GM12878 (cell line): ENCODE measurements around the gene SENP3. TPM values are rescaled to one million over a fixed set of nuclear protein-coding genes. Genes with fewer than 3 reads are reported as not detected.

ENCODE experiments used
- CREM ChIP-seq: IDR thresholded peaks from 2 replicates; pipeline ENCODE4 v1.6.1; 2014; ENCODE audit warnings: antibody characterized with exemption, low read depth
- ESRRA ChIP-seq: IDR thresholded peaks from 2 replicates; pipeline ENCODE4 v1.6.1; 2012; ENCODE audit warnings: mild to moderate bottlenecking, low read length, improper control_type of control experiment
- HSF1 ChIP-seq: fragments of 150-350 bp; IDR thresholded peaks from 2 replicates; pipeline ENCODE4 v1.6.1; 2014; ENCODE audit warnings: mild to moderate bottlenecking, low read depth, low read length
- IRF4 ChIP-seq: IDR thresholded peaks from 2 replicates; pipeline ENCODE4 v1.6.1; 2011; ENCODE audit warnings: low read depth, low read length
- JUNB ChIP-seq: IDR thresholded peaks from 2 replicates; pipeline ENCODE4 v1.6.1; 2016; ENCODE audit warnings: antibody characterized with exemption, mild to moderate bottlenecking
- MEF2B ChIP-seq: fragments of 450-650 bp; IDR thresholded peaks from 2 replicates; pipeline ENCODE4 v1.6.1; 2018; ENCODE audit warnings: mild to moderate bottlenecking, moderate library complexity; ENCODE audit not compliant: partially characterized antibody, poor library complexity, severe bottlenecking
- PRDM15 ChIP-seq: fragments of 450-650 bp; formaldehyde crosslinking; IDR thresholded peaks from 2 replicates; pipeline ENCODE4 v1.4.0; 2020; ENCODE audit warnings: mild to moderate bottlenecking, moderate library complexity
- ZNF217 ChIP-seq: fragments of 450-650 bp; IDR thresholded peaks from 2 replicates; pipeline ENCODE4 v1.6.1; 2017; ENCODE audit warnings: antibody characterized with exemption, mild to moderate bottlenecking
- ZNF384 ChIP-seq: IDR thresholded peaks from 2 replicates; pipeline ENCODE4 v1.6.1; 2012; ENCODE audit warnings: low read depth, mild to moderate bottlenecking, low read length, improper control_type of control experiment, borderline replicate concordance
- polyA plus RNA-seq, 11 experiments: library from polyadenylated mRNA; depleted of rRNA in 4 of 11; unstranded in 6 of 11; stranded (reverse) in 5 of 11; fragments of >200 nt; fragmentation: Nextera tagmentation in 4 of 11; fragmentation: Illumina TruSeq in 1 of 11; extraction: Ambion mirVana in 4 of 11; extraction: Trizol in 1 of 11; gene quantifications; 1 replicate in 1 of 11; 2 replicates in 10 of 11; pipeline versions ENCODE4 v1.2.1 to v1.2.3, GENCODE V29; 2011 to 2016; ENCODE audit warnings: inconsistent platforms in 2 of 11, missing spikeins in 2 of 11, low read depth in 1 of 11
- total RNA-seq, 4 experiments: library from RNA; depleted of rRNA in 3 of 4; stranded (reverse); fragments of >200 nt in 3 of 4; fragmentation: Illumina TruSeq in 1 of 4; extraction: Trizol in 1 of 4; gene quantifications; 2 replicates each; pipeline versions ENCODE4 v1.2.1 to v1.2.3, GENCODE V29; 2013 to 2021

The SENP3 gene
- total and polyA plus RNA-seq, 10 of the 15 experiments (the other 5 are each of a cell fraction or from before 2014, with no cell fraction given), result 1.8 to 113 (median 72.3) TPM

- no peak for TF ChIP-seq PRDM15 (CRISPR knock-in tag)
- no peak for TF ChIP-seq ZNF384
- TF ChIP-seq HSF1, result no peak
- TF ChIP-seq IRF4, result no peak
- no peak for TF ChIP-seq JUNB
- TF ChIP-seq ZNF217, result no peak
- TF ChIP-seq MEF2B, result no peak
- TF ChIP-seq CREM, result no peak
- no peak for TF ChIP-seq ESRRA
These were observed 6.3 kb upstream of the SENP3 start (continued) for GRCh38 chr17:7555320-7555948.
